ENCODE results near the gene CDKAL1.
"Not testable (repeated sequence)": the region's sequence is repeated elsewhere in the genome, so short reads cannot be mapped to it uniquely, and the experiment has no call there.

Gene CDKAL1

GRCh38 chr6:20639161-20639560, 104.9 kb downstream of the CDKAL1 start:
- DNase-seq (ENCODE audit: low read depth in 2 of 2), result no peak

GRCh38 chr6:20640181-20640580, 105.9 kb downstream of the CDKAL1 start:
- no peak for DNase-seq (ENCODE audit: low read depth in 2 of 2)

GRCh38 chr6:20642441-20642840, 108.2 kb downstream of the CDKAL1 start:
- no peak for DNase-seq (ENCODE audit: low read depth in 2 of 2)

GRCh38 chr6:20644667-20645370, 110.6 kb downstream of the CDKAL1 start:
- DNase-seq (ENCODE audit: low read depth in 2 of 2), result no peak

GRCh38 chr6:20645572-20645971, 111.3 kb downstream of the CDKAL1 start:
- DNase-seq (ENCODE audit: low read depth in 2 of 2), result not testable (repeated sequence)

- no peak for DNase-seq (ENCODE audit: low read depth in 2 of 2)
Observed at GRCh38 chr6:20647585-20647984, 113.3 kb downstream of the CDKAL1 start.

GRCh38 chr6:20649696-20650470, 115.6 kb downstream of the CDKAL1 start:
- DNase-seq (ENCODE audit: low read depth in 2 of 2), result not testable (repeated sequence)

GRCh38 chr6:20652299-20653084, 118.2 kb downstream of the CDKAL1 start:
- DNase-seq (ENCODE audit: low read depth in 2 of 2), result no peak

- no peak for DNase-seq (ENCODE audit: low read depth in 2 of 2)
Observed at GRCh38 chr6:20653085-20653479, 118.8 kb downstream of the CDKAL1 start.

- DNase-seq (ENCODE audit: low read depth in 2 of 2), result no peak
Observed at GRCh38 chr6:20655317-20655716, 121.1 kb downstream of the CDKAL1 start.

- no peak for DNase-seq (ENCODE audit: low read depth in 2 of 2)
Observed at GRCh38 chr6:20657274-20657800, 123.1 kb downstream of the CDKAL1 start.

GRCh38 chr6:20658053-20658452, 123.8 kb downstream of the CDKAL1 start:
- DNase-seq (ENCODE audit: low read depth in 2 of 2), result no peak

GRCh38 chr6:20658516-20658915, 124.3 kb downstream of the CDKAL1 start:
- no peak for DNase-seq (ENCODE audit: low read depth in 2 of 2)

- no peak for DNase-seq (ENCODE audit: low read depth in 2 of 2)
Observed at GRCh38 chr6:20660534-20660933, 126.3 kb downstream of the CDKAL1 start.

- DNase-seq (ENCODE audit: low read depth in 2 of 2), result no peak
Observed at GRCh38 chr6:20661721-20662120, 127.5 kb downstream of the CDKAL1 start.

- no peak for DNase-seq (ENCODE audit: low read depth in 2 of 2)
Observed at GRCh38 chr6:20664250-20664649, 130.0 kb downstream of the CDKAL1 start.

GRCh38 chr6:20665290-20665689, 131.0 kb downstream of the CDKAL1 start:
- no peak for DNase-seq (ENCODE audit: low read depth in 2 of 2)

GRCh38 chr6:20669571-20670314, 135.5 kb downstream of the CDKAL1 start:
- no peak for DNase-seq (ENCODE audit: low read depth in 2 of 2)

GRCh38 chr6:20670750-20671149, 136.5 kb downstream of the CDKAL1 start:
- no peak for DNase-seq (ENCODE audit: low read depth in 2 of 2)

GRCh38 chr6:20672038-20672437, 137.8 kb downstream of the CDKAL1 start:
- no peak for DNase-seq (ENCODE audit: low read depth in 2 of 2)

GRCh38 chr6:20673458-20673857, 139.2 kb downstream of the CDKAL1 start:
- no peak for DNase-seq (ENCODE audit: low read depth in 2 of 2)

All from stimulated activated CD4-positive, alpha-beta T cell treated with anti-CD3 and anti-CD28 coated beads, Interleukin-4, amount 100 ng/mL, for 48 hours (primary cell).